Measurements from ENCODE around the gene SIGLEC12. TPM values are rescaled to one million over a fixed set of nuclear protein-coding genes. Genes with fewer than 3 reads are reported as not detected.
"Not testable (repeated sequence)": the region's sequence is repeated elsewhere in the genome, so short reads cannot be mapped to it uniquely, and the experiment has no call there.

Gene SIGLEC12
- polyA plus RNA-seq, 3 donors from 2014 or later, result not detected

GRCh38 chr19:51467864-51468544 is 33.6 kb downstream of the SIGLEC12 start:
- H3K4me1 Mint-ChIP-seq, result peaks cover 10 to 28% of the 10 kb centered on the region in 2 donors
- H3K27me3 Mint-ChIP-seq (ENCODE audit: low read depth in 3 of 3), result peaks cover 12 to 30% (median 14%) of the 10 kb centered on the region in 3 donors
- H3K27ac Mint-ChIP-seq, result no peak overlapping the region

GRCh38 chr19:51466723-51467122 is 34.9 kb downstream of the SIGLEC12 start:
- no peak for DNase-seq
- Mint-ChIP-seq H3K27ac (no peak overlapping the region), H3K4me3 (no peak overlapping the region), H3K4me1 (peaks cover 17 to 35% of the 10 kb centered on the region in 2 donors), H3K27me3 (ENCODE audit: low read depth in 3 of 3) (peaks cover 10 to 32% (median 15%) of the 10 kb centered on the region in 3 donors), H3K9me3 (no peaks in the 10 kb centered on the region), H3K36me3 (no peaks in the 10 kb centered on the region)

More at GRCh38 chr19:51467864-51468544, 33.6 kb downstream of the SIGLEC12 start:
- Mint-ChIP-seq H3K9me3 (no peaks in the 10 kb centered on the region), H3K36me3 (no peaks in the 10 kb centered on the region), H3K4me3 (no peak overlapping the region)
- DNase-seq, result no peak

- DNase-seq, H3K9me3 Mint-ChIP-seq, H3K36me3 Mint-ChIP-seq: not testable (repeated sequence)
- peak overlapping the region; percentile 30 to 67 (median 58) for H3K4me3 Mint-ChIP-seq
- peak overlapping the region in 1 of 6 donors; percentile 35 for H3K27ac Mint-ChIP-seq
- peaks cover 22 to 47% of the 10 kb centered on the region in 2 donors for H3K4me1 Mint-ChIP-seq
- peaks cover 18 to 42% (median 20%) of the 10 kb centered on the region in 3 donors for H3K27me3 Mint-ChIP-seq (ENCODE audit: low read depth in 3 of 3)
Observed at GRCh38 chr19:51463976-51464581, 37.5 kb downstream of the SIGLEC12 start.

DNA sequence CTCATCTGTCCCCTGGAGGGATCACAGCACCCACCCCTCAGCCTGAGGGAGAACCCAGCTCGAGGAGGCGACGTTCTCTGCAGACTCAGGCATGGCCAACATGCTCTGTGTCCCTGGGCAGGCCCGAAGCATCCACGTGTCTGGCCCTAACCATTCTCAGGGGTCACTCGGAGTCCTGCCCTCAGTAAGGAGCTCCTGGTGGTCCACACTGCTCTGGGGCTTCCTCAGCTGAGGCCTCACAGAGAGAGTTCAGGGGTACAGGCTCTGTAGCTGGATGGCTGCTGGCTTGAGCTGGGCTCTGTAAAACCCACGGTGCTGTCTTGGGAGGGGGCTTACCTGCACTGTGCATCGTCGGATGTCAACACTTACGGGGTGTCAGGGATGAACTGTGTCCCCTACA is 38.9 kb downstream of the SIGLEC12 start:
- peak overlapping the region; percentile 54 to 71 (median 61) for H3K4me3 Mint-ChIP-seq
- no peak for DNase-seq
- no peaks in the 10 kb centered on the region for H3K9me3 Mint-ChIP-seq

GRCh38 chr19:51462276-51462675 is 39.3 kb downstream of the SIGLEC12 start:
- Mint-ChIP-seq H3K36me3 (no peaks in the 10 kb centered on the region), H3K27ac (no peak overlapping the region), H3K27me3 (ENCODE audit: low read depth in 3 of 3) (peaks cover 16 to 37% (median 20%) of the 10 kb centered on the region in 3 donors), H3K9me3 (no peaks in the 10 kb centered on the region), H3K4me1 (peaks cover 22 to 38% of the 10 kb centered on the region in 2 donors), H3K4me3 (peak overlapping the region in 1 of 5 donors; percentile 46)
- DNase-seq, result no peak

More for the DNA sequence above, 38.9 kb downstream of the SIGLEC12 start:
- Mint-ChIP-seq H3K27me3 (ENCODE audit: low read depth in 3 of 3) (peaks cover 16 to 37% (median 20%) of the 10 kb centered on the region in 3 donors), H3K36me3 (no peaks in the 10 kb centered on the region), H3K27ac (no peak overlapping the region), H3K4me1 (peaks cover 22 to 41% of the 10 kb centered on the region in 2 donors)

- peak overlapping the region in 2 of 5 donors; percentile 10 to 46 for H3K4me3 Mint-ChIP-seq
- H3K27me3 Mint-ChIP-seq (ENCODE audit: low read depth in 3 of 3), result peaks cover 16 to 35% (median 20%) of the 10 kb centered on the region in 3 donors
- H3K36me3 Mint-ChIP-seq, result no peaks in the 10 kb centered on the region
- DNase-seq, result peak in 2 of 3 donors; percentile 22 to 26
- H3K9me3 Mint-ChIP-seq, result no peaks in the 10 kb centered on the region
- H3K27ac Mint-ChIP-seq, result no peak overlapping the region
- peaks cover 22 to 38% of the 10 kb centered on the region in 2 donors for H3K4me1 Mint-ChIP-seq
Observed at GRCh38 chr19:51461723-51462161, 39.9 kb downstream of the SIGLEC12 start.

DNA sequence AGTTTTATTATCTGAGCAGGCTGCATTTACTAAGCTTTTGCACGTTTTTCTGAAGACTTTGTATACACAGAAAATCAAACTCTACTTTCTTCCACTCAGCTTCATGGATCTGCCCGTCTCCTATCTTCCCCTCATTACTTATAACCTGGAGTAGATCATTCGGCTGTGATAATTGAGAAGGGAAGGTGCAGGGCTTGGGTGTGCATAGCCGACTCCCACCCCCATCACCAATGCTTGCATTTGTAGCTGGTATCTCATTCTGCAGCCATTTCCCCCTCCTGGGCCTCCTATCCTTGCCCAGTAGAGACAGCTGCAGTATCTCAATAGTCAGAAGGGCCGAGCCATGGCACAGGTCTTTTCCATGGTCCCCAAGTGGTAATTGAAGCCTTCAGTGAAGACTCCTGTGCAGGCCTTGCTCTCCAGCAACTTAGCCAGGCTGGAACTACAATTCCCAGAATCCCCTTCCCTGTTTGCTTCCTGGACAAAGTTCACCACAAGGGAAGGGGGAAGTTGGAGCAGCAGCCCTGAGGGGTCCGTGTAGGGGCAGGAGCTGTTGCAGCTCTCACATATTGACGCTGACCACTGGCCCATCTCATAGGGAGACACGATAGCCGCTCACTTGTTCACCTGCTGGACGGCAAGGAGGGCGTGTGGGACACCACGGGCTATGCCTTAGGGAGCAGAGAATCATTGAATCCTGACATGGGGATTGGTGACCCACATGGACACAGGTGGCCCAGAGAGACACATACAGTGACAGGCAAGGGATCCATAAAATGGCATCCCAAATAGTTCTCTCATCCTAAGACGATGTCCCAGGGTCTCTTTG is 41.2 kb downstream of the SIGLEC12 start:
- no peak for DNase-seq
- Mint-ChIP-seq H3K9me3 (no peaks in the 10 kb centered on the region), H3K27ac (no peak overlapping the region), H3K4me1 (peaks cover 22 to 38% of the 10 kb centered on the region in 2 donors), H3K4me3 (no peak overlapping the region), H3K36me3 (no peaks in the 10 kb centered on the region), H3K27me3 (ENCODE audit: low read depth in 3 of 3) (peaks cover 10 to 25% (median 16%) of the 10 kb centered on the region in 3 donors)

GRCh38 chr19:51458899-51459505 is 42.6 kb downstream of the SIGLEC12 start:
- no peak for DNase-seq
- Mint-ChIP-seq H3K36me3 (no peaks in the 10 kb centered on the region), H3K4me3 (no peak overlapping the region), H3K9me3 (no peaks in the 10 kb centered on the region), H3K27me3 (ENCODE audit: low read depth in 3 of 3) (peaks cover 10 to 16% (median 14%) of the 10 kb centered on the region in 3 donors), H3K27ac (peak overlapping the region in 1 of 6 donors; percentile 30), H3K4me1 (peaks cover 18 to 27% of the 10 kb centered on the region in 2 donors)

DNA sequence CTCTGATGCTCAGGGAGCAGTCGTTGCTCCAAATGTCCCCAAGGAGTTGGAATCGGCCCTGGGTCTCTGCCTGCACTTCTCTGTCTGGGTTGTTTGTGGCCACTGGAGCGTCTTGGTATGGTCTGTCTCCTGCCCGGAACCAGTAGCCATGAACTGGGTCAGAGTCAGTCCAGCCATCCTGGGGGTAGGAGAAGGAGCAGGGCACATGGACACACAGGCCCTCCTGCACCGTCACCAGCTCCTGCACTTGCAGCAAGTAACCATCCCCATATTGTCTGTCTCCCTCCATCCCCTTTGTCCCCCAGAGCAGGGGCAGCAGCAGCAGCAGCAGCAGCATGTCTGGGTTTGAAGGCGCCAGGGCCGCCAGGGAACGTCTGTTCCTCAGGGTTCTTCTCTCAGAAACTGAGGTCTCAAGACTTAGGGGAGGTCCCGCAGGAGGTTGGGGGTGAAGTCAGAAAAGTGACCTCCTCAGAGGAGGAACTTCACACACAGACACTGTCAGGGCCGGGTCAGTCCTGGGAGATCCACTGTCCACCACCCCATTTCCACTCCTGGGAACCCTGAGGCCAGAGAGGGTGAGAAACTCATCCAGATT is 43.5 kb downstream of the SIGLEC12 start, which contains the start of gene SIGLEC8:
SIGLEC8 (minus strand) TSS at position 404 of the 595 bp plus-strand sequence; CDS start at position 337, 67 bp downstream.
- Mint-ChIP-seq H3K9me3 (no peaks in the 10 kb centered on the region), H3K27ac (peak within 1 kb of the TSS in 1 of 6 donors; percentile 30), H3K27me3 (ENCODE audit: low read depth in 3 of 3) (peaks cover 10 to 17% (median 14%) of the 10 kb centered on the region in 3 donors)

DNA sequence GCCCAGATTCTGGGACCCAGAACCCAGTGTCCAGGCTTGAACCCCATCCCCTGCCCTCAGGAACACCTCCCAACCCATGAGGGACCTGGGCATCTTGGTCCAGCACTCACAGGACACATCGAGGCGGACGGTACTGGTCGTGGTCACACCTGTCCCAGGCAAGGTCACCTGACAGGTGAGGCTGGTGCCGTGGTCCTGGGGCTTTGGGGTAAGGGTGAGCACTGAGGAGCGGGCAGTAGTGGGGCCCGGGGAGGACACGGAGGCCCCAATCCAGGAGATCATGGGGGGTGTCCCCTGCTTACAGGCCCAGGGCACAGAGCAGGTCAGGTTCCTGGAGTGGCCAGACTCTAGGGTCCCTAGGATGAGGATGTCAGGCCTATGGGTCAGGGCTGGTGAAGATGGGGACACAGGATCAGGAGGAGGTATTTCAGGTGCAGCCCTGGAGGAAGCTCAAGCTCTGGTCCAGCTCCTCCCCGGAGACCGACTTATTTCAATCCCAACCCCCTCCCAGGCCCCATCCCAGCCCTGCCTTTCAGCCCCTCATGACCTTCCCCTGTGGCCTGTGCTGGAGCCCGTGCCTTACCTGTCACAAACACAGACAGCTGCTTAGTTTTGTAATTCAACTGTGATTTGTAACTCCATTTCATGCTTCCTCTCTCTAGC is 44.1 kb downstream of the SIGLEC12 start:
- no peak overlapping the region for H3K4me3 Mint-ChIP-seq
- DNase-seq, result no peak

More for the DNA sequence above, 43.5 kb downstream of the SIGLEC12 start, which contains the start of gene SIGLEC8:
- DNase-seq, result no peak
- Mint-ChIP-seq H3K4me1 (peaks cover 13 to 21% of the 10 kb centered on the region in 2 donors), H3K4me3 (no peak within 1 kb of the TSS), H3K36me3 (no peaks in the 10 kb centered on the region)

GRCh38 chr19:51456541-51457290 is 44.9 kb downstream of the SIGLEC12 start:
- Mint-ChIP-seq H3K36me3 (no peaks in the 10 kb centered on the region), H3K4me3 (no peak overlapping the region), H3K4me1 (peaks cover 5 to 12% of the 10 kb centered on the region in 2 donors), H3K27ac (no peak overlapping the region), H3K9me3 (no peaks in the 10 kb centered on the region), H3K27me3 (ENCODE audit: low read depth in 3 of 3) (peaks cover 8 to 18% (median 10%) of the 10 kb centered on the region in 3 donors)
- no peak for DNase-seq

More for the DNA sequence above, 44.1 kb downstream of the SIGLEC12 start:
- no peaks in the 10 kb centered on the region for H3K9me3 Mint-ChIP-seq
- no peak overlapping the region for H3K27ac Mint-ChIP-seq
- H3K4me1 Mint-ChIP-seq, result peaks cover 8 to 16% of the 10 kb centered on the region in 2 donors
- no peaks in the 10 kb centered on the region for H3K36me3 Mint-ChIP-seq
- H3K27me3 Mint-ChIP-seq (ENCODE audit: low read depth in 3 of 3), result peaks cover 9 to 15% (median 10%) of the 10 kb centered on the region in 3 donors

Measured in immature natural killer cell (primary cell).